ENCODE results near the gene YRDC.

DNA sequence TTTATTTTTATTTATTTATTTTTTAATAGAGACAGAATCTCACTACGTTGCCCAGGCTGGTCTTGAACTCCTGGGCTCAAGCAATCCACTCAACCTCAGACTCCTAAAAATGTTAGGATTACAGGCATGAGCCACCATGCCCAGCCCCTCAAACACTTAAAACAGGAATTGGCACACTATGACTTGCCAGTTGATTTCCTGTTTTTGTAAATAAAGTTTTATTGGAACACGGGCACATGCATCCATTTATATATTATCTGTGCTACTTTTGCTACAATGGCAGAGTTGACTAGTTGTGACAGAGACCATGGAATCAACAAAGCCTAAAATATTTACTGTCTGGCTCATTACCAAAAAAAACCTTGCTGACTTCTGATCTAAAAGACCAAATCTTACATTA is 16.0 kb upstream of the YRDC start:
- TF ChIP-seq EZH2 (IDR thresholded peaks at IDR 0.05; ENCODE audit: borderline replicate concordance, low read depth, low read length, severe bottlenecking), result no peak
- TF ChIP-seq MYC (IDR thresholded peaks at IDR 0.05; ENCODE audit: low read depth, low read length), result no peak
- TF ChIP-seq POLR2AphosphoS5 (IDR thresholded peaks at IDR 0.05; ENCODE audit: insufficient read depth, low read depth, low read length), result no peak

All from endothelial cell of umbilical vein (primary cell).